Endothelial cell (in vitro differentiated cells): Measurements from ENCODE around the gene FICD. TPM values are rescaled to one million over a fixed set of nuclear protein-coding genes. Genes with fewer than 3 reads are reported as not detected.

Experiments
- DNase-seq: peaks from one replicate; pipeline ENCODE4 v3.0.0; 2021; ENCODE audit warnings: low spot score
- H3K27ac Mint-ChIP-seq: one replicate; pipeline ENCODE4 v1.8.0; 2021; ENCODE audit warnings: mixed read lengths, inconsistent platforms; ENCODE audit not compliant: unreplicated experiment
- H3K27me3 Mint-ChIP-seq: one replicate; pipeline ENCODE4 v1.8.0; 2021; ENCODE audit warnings: mild to moderate bottlenecking, moderate library complexity, mixed read lengths, inconsistent platforms; ENCODE audit not compliant: unreplicated experiment
- H3K36me3 Mint-ChIP-seq: one replicate; pipeline ENCODE4 v1.8.0; 2021; ENCODE audit warnings: mild to moderate bottlenecking, low read depth, mixed read lengths, inconsistent platforms; ENCODE audit not compliant: unreplicated experiment
- H3K4me1 Mint-ChIP-seq: one replicate; pipeline ENCODE4 v1.8.0; 2021; ENCODE audit warnings: mild to moderate bottlenecking, mixed read lengths, inconsistent platforms; ENCODE audit not compliant: unreplicated experiment
- H3K4me3 Mint-ChIP-seq: one replicate; pipeline ENCODE4 v1.8.0; 2021; ENCODE audit warnings: mild to moderate bottlenecking, mixed read lengths, inconsistent platforms; ENCODE audit not compliant: unreplicated experiment
- H3K9me3 Mint-ChIP-seq: one replicate; pipeline ENCODE4 v1.8.0; 2021; ENCODE audit warnings: mixed read lengths, inconsistent platforms; ENCODE audit not compliant: unreplicated experiment
- total RNA-seq: library from RNA; stranded (reverse); fragmentation: NEBNext Ultra II Directional; extraction: Animal tissue kit (Norgen Biotek cat#: 25700); gene quantifications from one replicate; pipeline ENCODE4 v1.2.1, GENCODE V29; 2021; ENCODE audit not compliant: unreplicated experiment
- TF ChIP-seq, protein P1 (sequence below): fragments of 200-600 bp; sonication (generic); IDR thresholded peaks from one replicate; pipeline ENCODE4 v1.5.0; 2021; ENCODE audit warnings: antibody characterized with exemption; ENCODE audit not compliant: unreplicated experiment

FICD gene
- total RNA-seq, 1 donor from 2014 or later = 5.5 TPM

DNA sequence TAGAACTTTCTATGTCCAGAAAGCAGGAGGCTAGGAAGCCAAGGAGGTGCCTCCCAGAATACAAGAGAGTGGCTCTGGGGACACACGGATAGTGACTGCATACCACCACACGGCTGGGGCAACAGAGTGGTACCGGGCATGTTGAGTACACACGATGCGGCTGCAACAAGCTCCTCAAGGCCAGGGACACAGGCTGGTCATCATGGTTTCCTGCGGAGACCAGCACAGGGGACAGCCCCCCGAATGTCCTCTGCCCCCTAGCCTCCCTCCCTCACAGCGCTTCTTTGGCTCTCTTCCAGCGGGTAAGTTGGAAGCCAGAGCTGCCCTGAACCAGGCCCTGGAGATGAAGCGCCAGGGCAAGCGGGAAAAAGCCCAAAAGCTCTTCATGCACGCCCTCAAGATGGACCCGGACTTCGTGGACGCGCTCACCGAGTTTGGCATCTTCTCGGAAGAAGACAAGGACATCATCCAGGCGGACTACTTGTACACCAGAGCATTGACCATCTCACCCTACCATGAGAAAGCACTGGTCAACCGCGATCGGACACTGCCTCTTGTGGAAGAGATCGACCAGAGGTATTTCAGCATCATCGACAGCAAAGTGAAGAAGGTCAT lies 3.1 kb downstream of the FICD start:
- H3K9me3 Mint-ChIP-seq = no peaks in the 10 kb centered on the region
- no peak overlapping the region for H3K27ac Mint-ChIP-seq
- DNase-seq = no peak
- peak overlapping the region; percentile 56 for H3K4me3 Mint-ChIP-seq
- H3K4me1 Mint-ChIP-seq = peaks cover 4% of the 10 kb centered on the region
- TF ChIP-seq, protein P1, sequence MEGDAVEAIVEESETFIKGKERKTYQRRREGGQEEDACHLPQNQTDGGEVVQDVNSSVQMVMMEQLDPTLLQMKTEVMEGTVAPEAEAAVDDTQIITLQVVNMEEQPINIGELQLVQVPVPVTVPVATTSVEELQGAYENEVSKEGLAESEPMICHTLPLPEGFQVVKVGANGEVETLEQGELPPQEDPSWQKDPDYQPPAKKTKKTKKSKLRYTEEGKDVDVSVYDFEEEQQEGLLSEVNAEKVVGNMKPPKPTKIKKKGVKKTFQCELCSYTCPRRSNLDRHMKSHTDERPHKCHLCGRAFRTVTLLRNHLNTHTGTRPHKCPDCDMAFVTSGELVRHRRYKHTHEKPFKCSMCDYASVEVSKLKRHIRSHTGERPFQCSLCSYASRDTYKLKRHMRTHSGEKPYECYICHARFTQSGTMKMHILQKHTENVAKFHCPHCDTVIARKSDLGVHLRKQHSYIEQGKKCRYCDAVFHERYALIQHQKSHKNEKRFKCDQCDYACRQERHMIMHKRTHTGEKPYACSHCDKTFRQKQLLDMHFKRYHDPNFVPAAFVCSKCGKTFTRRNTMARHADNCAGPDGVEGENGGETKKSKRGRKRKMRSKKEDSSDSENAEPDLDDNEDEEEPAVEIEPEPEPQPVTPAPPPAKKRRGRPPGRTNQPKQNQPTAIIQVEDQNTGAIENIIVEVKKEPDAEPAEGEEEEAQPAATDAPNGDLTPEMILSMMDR = no peak
- H3K36me3 Mint-ChIP-seq = peaks cover 24% of the 10 kb centered on the region
- H3K27me3 Mint-ChIP-seq = peaks cover 21% of the 10 kb centered on the region

DNA sequence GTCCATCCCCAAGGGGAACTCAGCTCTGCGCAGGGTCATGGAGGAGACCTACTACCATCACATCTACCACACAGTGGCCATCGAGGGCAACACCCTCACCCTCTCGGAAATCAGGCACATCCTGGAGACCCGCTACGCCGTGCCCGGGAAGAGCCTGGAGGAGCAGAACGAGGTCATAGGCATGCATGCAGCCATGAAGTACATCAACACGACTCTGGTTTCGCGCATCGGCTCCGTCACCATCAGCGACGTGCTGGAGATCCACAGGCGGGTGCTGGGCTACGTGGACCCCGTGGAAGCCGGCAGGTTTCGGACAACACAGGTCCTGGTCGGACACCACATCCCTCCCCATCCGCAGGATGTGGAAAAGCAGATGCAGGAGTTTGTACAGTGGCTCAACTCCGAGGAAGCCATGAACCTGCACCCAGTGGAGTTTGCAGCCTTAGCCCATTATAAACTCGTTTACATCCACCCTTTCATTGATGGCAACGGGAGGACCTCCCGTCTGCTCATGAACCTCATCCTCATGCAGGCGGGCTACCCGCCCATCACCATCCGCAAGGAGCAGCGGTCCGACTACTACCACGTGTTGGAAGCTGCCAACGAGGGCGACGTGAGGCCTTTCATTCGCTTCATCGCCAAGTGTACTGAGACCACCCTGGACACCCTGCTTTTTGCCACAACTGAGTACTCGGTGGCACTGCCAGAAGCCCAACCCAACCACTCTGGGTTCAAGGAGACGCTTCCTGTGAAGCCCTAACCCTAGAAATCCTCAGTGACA lies 3.8 kb downstream of the FICD start:
- H3K27me3 Mint-ChIP-seq = peaks cover 22% of the 10 kb centered on the region
- peaks cover 4% of the 10 kb centered on the region for H3K4me1 Mint-ChIP-seq
- peak overlapping the region; percentile 56 for H3K4me3 Mint-ChIP-seq
- no peak overlapping the region for H3K27ac Mint-ChIP-seq
- DNase-seq = no peak
- no peaks in the 10 kb centered on the region for H3K9me3 Mint-ChIP-seq
- peaks cover 30% of the 10 kb centered on the region for H3K36me3 Mint-ChIP-seq
- TF ChIP-seq, protein P1 = no peak

- Mint-ChIP-seq H3K27ac (no peak overlapping the region), H3K9me3 (no peaks in the 10 kb centered on the region), H3K4me1 (peaks cover 4% of the 10 kb centered on the region), H3K36me3 (peaks cover 32% of the 10 kb centered on the region), H3K4me3 (no peak overlapping the region), H3K27me3 (peaks cover 19% of the 10 kb centered on the region)
- TF ChIP-seq, protein P1 = no peak
- DNase-seq = no peak
Observed at GRCh38 chr12:108519558-108519957, 4.5 kb downstream of the FICD start.

DNA sequence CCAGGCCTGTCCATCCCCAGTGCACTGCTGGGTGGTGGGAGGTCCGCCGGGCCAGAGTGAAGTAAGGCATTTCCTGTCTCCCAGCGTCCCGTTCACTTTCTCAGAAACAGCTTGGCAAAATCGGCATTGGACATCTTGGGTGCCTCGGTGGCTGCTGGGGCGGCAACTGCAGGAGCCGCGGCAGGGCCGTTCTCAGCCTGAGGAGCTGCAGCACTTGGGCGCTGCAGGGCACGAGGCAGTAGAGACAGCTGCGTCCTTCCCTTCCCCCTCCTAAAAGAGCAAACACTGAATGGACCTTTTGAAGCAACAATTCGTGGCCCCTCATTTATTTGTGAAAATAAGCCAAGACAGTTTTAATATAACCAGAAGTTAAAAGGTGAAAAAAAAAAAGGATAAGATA lies 8.3 kb downstream of the FICD start:
- TF ChIP-seq, protein P1 = no peak
- no peak overlapping the region for H3K27ac Mint-ChIP-seq
- H3K4me1 Mint-ChIP-seq = no peaks in the 10 kb centered on the region
- H3K4me3 Mint-ChIP-seq = no peak overlapping the region
- H3K9me3 Mint-ChIP-seq = no peaks in the 10 kb centered on the region
- H3K27me3 Mint-ChIP-seq = peaks cover 8% of the 10 kb centered on the region
- DNase-seq = no peak
- H3K36me3 Mint-ChIP-seq = peaks cover 48% of the 10 kb centered on the region

GRCh38 chr12:108525681-108526080 lies 10.6 kb downstream of the FICD start:
- peaks cover 2% of the 10 kb centered on the region for H3K27me3 Mint-ChIP-seq
- DNase-seq = no peak
- peaks cover 59% of the 10 kb centered on the region for H3K36me3 Mint-ChIP-seq
- no peak overlapping the region for H3K4me3 Mint-ChIP-seq
- no peaks in the 10 kb centered on the region for H3K9me3 Mint-ChIP-seq
- H3K27ac Mint-ChIP-seq = no peak overlapping the region
- TF ChIP-seq, protein P1 = no peak
- no peaks in the 10 kb centered on the region for H3K4me1 Mint-ChIP-seq
